ENCODE results near the gene POP4.

- TF ChIP-seq CTCF (IDR thresholded peaks at IDR 0.05) (no peak), POLR2A (IDR thresholded peaks at IDR 0.05) (no peak), EP300 (IDR thresholded peaks at IDR 0.05) (no peak)
These were observed 8.0 kb downstream of the POP4 start for GRCh38 chr19:29614046-29614445.

Data from stomach (tissue), 4 donors.